ENCODE data around the gene CD53. TPM values are rescaled to one million over a fixed set of nuclear protein-coding genes. Genes with fewer than 3 reads are reported as not detected.

Gene CD53
- total RNA-seq, 1 experiment from 2014 or later, result 0.08 TPM

DNA sequence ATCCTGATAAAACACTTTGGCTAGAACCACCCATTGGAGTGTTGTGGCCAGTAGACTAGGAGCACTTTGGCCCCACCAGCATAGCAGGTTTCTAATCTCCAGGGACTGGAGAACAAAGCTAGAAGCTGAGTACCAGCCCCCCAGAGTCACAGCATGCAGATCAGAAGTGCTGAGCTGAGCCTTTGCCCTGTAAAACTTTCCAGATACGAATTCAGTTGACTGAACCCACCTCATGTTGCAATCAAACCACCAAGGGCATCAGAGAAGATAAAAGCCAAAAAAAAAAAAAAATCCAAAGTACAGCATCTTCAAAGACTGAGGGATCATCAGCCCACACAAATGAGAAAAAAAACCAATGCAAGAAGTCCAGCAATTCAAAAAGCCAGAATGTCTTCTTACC lies 8.7 kb upstream of the CD53 start:
- Histone ChIP-seq H3K27ac (no peak overlapping the region), H3K27me3 (no peaks in the 10 kb centered on the region), H3K36me3 (no peaks in the 10 kb centered on the region), H3K4me1 (no peaks in the 10 kb centered on the region), H3K9me3 (replicated peaks) (no peaks in the 10 kb centered on the region), H3K4me3 (no peak overlapping the region)
- DNase-seq, result no peak

- peak in 1 of 2 experiments; percentile 5 for DNase-seq
- no peaks in the 10 kb centered on the region for H3K4me1 ChIP-seq
- H3K36me3 ChIP-seq, result no peaks in the 10 kb centered on the region
Observed at GRCh38 chr1:110870721-110871388, 2.1 kb upstream of the CD53 start.

DNA sequence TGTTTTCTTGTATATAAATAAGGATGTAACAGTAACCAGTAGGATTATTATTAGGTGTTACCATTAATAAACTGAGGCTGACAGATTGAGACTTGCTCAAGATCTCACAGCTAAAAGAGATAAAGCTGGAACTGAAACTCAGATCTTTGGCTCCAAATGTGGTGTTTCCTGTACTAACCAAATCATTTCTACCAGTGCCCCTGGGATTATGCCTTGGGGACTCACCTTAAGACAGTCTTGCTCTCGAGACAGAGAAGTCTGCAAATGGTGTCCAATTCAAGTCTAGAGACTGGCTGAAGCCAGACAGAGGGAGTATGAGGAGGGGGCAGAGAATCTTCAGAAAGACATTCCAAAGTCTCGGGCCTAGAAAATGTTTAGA lies 593 bp upstream of the CD53 start:
- DNase-seq, result no peak
- Histone ChIP-seq H3K4me1 (no peaks in the 10 kb centered on the region), H3K27ac (no peak overlapping the region), H3K27me3 (0 out of 2 replicates have a peak, but pooled peaks cover 3% of the 10 kb centered on the region), H3K4me3 (no peak overlapping the region), H3K9me3 (replicated peaks) (no peaks in the 10 kb centered on the region), H3K36me3 (no peaks in the 10 kb centered on the region)

More at GRCh38 chr1:110870721-110871388, 2.1 kb upstream of the CD53 start:
- no peak overlapping the region for H3K27ac ChIP-seq
- H3K9me3 ChIP-seq (replicated peaks), result no peaks in the 10 kb centered on the region
- no peaks in the 10 kb centered on the region for H3K27me3 ChIP-seq
- no peak overlapping the region for H3K4me3 ChIP-seq

GRCh38 chr1:110873856-110874255 lies 908 bp downstream of the CD53 start:
- no peaks in the 10 kb centered on the region for H3K36me3 ChIP-seq
- no peak overlapping the region for H3K27ac ChIP-seq
- no peak for DNase-seq
- no peak overlapping the region for H3K4me3 ChIP-seq
- H3K9me3 ChIP-seq (replicated peaks), result no peaks in the 10 kb centered on the region
- H3K4me1 ChIP-seq, result no peaks in the 10 kb centered on the region
- H3K27me3 ChIP-seq, result 0 out of 2 replicates have a peak, but pooled peaks cover 3% of the 10 kb centered on the region

- H3K27me3 ChIP-seq, result 0 out of 2 replicates have a peak, but pooled peaks cover 3% of the 10 kb centered on the region
- no peak for DNase-seq
- no peaks in the 10 kb centered on the region for H3K4me1 ChIP-seq
- H3K4me3 ChIP-seq, result no peak overlapping the region
- H3K36me3 ChIP-seq, result no peaks in the 10 kb centered on the region
- H3K27ac ChIP-seq, result no peak overlapping the region
- H3K9me3 ChIP-seq (replicated peaks), result no peaks in the 10 kb centered on the region
Observed at GRCh38 chr1:110874324-110875215, 1.6 kb downstream of the CD53 start.

- DNase-seq, result no peak
- H3K4me3 ChIP-seq, result no peak overlapping the region
- no peaks in the 10 kb centered on the region for H3K9me3 ChIP-seq (replicated peaks)
- H3K36me3 ChIP-seq, result no peaks in the 10 kb centered on the region
- no peak overlapping the region for H3K27ac ChIP-seq
- no peaks in the 10 kb centered on the region for H3K4me1 ChIP-seq
- H3K27me3 ChIP-seq, result 0 out of 2 replicates have a peak, but pooled peaks cover 3% of the 10 kb centered on the region
Observed at GRCh38 chr1:110875216-110875731, 2.3 kb downstream of the CD53 start.

- H3K9me3 ChIP-seq (replicated peaks), result no peaks in the 10 kb centered on the region
- 0 out of 2 replicates have a peak, but pooled peaks cover 3% of the 10 kb centered on the region for H3K27me3 ChIP-seq
- H3K36me3 ChIP-seq, result no peaks in the 10 kb centered on the region
- no peak for DNase-seq
- no peaks in the 10 kb centered on the region for H3K4me1 ChIP-seq
- no peak overlapping the region for H3K4me3 ChIP-seq
- no peak overlapping the region for H3K27ac ChIP-seq
Observed at GRCh38 chr1:110876748-110877341, 3.9 kb downstream of the CD53 start.

DNA sequence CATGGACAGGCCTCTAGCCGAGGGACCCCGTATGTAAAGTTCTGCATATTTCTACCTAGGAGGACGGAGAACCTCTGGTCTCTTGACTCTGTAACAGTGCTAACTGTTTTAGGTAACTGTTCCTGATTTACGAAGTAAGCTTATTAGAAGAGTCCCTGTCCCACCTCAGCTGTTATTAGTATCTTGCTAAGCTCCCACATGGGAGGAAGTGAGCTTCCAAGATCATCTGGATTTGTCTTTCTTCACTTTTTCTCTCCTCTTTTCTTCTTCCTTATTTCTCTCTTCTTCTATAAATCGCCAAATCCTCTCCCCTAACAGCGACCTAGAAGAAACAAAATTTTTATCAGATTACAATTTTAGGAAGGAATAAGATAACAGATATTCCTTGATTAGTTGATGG lies 4.4 kb downstream of the CD53 start:
- no peaks in the 10 kb centered on the region for H3K4me1 ChIP-seq
- H3K4me3 ChIP-seq, result no peak overlapping the region
- DNase-seq, result no peak
- H3K27me3 ChIP-seq, result 0 out of 2 replicates have a peak, but pooled peaks cover 3% of the 10 kb centered on the region
- H3K27ac ChIP-seq, result no peak overlapping the region
- no peaks in the 10 kb centered on the region for H3K36me3 ChIP-seq
- H3K9me3 ChIP-seq (replicated peaks), result no peaks in the 10 kb centered on the region

DNA sequence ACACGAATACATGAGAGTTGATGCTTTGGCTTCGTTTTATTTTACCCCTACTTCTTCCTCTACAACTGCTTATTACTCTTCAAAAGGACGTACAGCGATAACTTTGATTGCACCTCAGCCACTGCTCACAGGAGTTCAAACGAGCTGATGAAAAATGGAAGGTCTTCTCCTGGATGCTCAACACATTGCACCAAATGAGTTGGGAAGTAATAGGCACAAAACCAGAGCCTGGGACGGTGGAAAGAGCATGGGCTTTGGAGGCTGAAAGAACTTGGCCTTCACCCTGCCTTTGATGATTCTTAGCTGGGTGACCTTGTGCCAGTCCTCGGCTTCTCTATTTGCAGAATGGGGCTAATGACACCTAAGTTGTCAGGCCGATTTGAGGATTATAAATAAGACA lies 4.8 kb downstream of the CD53 start:
- 0 out of 2 replicates have a peak, but pooled peaks cover 3% of the 10 kb centered on the region for H3K27me3 ChIP-seq
- H3K4me3 ChIP-seq, result no peak overlapping the region
- H3K4me1 ChIP-seq, result no peaks in the 10 kb centered on the region
- DNase-seq, result no peak
- no peaks in the 10 kb centered on the region for H3K36me3 ChIP-seq
- H3K9me3 ChIP-seq (replicated peaks), result no peaks in the 10 kb centered on the region
- H3K27ac ChIP-seq, result no peak overlapping the region

GRCh38 chr1:110878591-110878990 lies 5.6 kb downstream of the CD53 start:
- no peak overlapping the region for H3K27ac ChIP-seq
- no peaks in the 10 kb centered on the region for H3K9me3 ChIP-seq (replicated peaks)
- H3K36me3 ChIP-seq, result no peaks in the 10 kb centered on the region
- 0 out of 2 replicates have a peak, but pooled peaks cover 3% of the 10 kb centered on the region for H3K27me3 ChIP-seq
- no peak for DNase-seq
- H3K4me1 ChIP-seq, result no peaks in the 10 kb centered on the region
- H3K4me3 ChIP-seq, result no peak overlapping the region

DNA sequence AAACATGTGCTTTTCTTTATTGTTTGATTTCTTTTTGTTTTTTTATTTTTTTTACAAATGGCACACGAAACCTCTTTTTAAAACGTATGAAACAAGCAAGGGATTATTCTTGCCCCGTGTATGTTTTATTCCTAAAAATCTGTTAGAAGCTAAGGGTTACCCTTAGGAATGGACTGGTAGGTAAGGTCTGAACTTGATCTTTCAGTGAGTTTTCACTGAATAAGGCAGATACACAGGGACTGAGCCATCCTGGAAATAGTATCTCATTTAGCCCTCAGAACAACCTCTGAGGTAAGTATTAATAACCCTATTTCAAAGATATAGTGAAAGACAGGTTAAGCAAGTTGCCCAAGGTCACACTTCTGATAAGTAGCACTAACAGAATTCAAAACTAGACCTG lies 6.0 kb downstream of the CD53 start:
- Histone ChIP-seq H3K4me1 (no peaks in the 10 kb centered on the region), H3K27me3 (0 out of 2 replicates have a peak, but pooled peaks cover 3% of the 10 kb centered on the region), H3K9me3 (replicated peaks) (no peaks in the 10 kb centered on the region), H3K27ac (no peak overlapping the region), H3K4me3 (no peak overlapping the region), H3K36me3 (no peaks in the 10 kb centered on the region)
- no peak for DNase-seq

DNA sequence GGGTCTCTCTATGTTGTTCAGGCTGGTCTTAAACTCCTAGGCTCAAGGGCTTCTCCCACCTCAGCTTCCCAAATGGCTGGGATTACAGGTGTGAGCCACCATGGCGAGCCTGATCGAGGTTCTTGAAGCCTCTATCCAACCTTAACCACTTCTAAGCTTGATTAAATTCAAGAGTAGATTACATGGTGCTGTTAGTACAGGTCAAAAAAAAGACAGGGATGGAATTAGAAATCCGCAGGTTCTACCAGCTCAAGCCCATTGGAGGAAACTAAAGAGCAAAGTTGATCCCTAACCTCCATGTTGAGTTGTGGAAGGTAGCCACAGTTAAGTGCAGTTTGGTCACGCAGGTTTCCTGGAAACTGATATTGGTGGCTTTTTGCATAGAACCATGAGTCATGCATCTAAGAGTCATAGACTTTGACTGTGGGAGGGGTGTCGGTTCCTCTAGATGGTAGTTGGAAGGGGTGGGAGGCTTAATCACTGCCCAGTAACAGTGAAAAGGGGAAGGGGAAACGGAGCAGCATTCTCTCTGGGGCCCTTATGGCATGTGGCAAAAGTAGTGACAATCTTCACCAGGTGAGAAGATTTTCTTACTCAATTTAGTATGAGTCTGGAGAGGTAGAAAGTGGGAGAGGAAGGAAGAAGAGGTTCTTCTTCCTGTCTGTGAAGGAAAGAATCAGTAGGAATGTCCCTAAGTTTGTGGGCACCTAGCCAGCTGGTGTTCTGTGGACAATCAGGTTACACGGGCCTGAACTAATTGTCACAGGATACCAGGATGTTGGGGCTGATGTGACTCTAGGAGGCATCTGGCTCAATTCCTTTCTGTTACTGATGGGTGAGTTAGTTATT lies 7.0 kb downstream of the CD53 start:
- Histone ChIP-seq H3K4me3 (no peak overlapping the region), H3K36me3 (no peaks in the 10 kb centered on the region), H3K4me1 (no peaks in the 10 kb centered on the region), H3K27me3 (0 out of 2 replicates have a peak, but pooled peaks cover 3% of the 10 kb centered on the region), H3K27ac (no peak overlapping the region), H3K9me3 (replicated peaks) (no peaks in the 10 kb centered on the region)
- DNase-seq, result peak in 1 of 2 experiments; percentile 4

DNA sequence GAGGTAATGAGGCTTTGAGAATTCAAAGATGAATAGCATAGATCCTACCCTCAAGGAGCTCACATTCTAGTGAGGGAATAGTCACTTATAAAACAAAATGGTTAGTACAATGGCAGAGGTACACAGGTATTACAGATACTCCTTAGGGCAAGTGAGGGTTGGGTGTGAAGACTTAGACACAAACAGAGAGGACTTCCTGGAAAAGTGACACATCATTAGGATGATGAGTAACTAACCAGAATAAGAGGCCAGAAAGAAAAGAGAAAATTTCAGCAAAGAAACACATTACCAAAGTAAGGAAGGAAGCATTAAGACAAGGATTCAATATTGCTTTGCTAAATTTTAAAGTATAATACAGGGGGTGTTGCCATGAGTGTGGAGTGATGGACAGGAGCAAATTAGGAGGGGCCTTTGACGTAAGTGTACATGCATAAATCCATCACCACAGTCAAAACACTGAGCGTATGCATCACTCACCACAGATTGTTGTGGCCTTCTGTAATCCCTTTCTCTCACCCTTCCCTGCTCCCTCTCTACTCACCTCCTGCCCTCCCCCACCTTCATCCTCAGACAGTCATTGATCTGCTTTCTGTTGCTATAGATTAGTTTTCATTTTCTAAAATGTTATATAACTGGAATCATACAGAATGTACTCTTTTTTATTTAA lies 7.9 kb downstream of the CD53 start:
- Histone ChIP-seq H3K27me3 (0 out of 2 replicates have a peak, but pooled peaks cover 3% of the 10 kb centered on the region), H3K9me3 (replicated peaks) (no peaks in the 10 kb centered on the region), H3K36me3 (no peaks in the 10 kb centered on the region), H3K4me1 (no peaks in the 10 kb centered on the region), H3K27ac (no peak overlapping the region), H3K4me3 (no peak overlapping the region)
- DNase-seq, result no peak

Data from SJCRH30 (cell line).